HG03571 (cell line): ENCODE results near the gene ME2.
"Not testable (repeated sequence)": the region's sequence is repeated elsewhere in the genome, so short reads cannot be mapped to it uniquely, and the experiment has no call there.

Experiments
- ATAC-seq: cut with Tn5 transposase; IDR thresholded peaks from one replicate; pipeline ENCODE4 v1.9.1; 2021; ENCODE audit not compliant: unreplicated experiment

The ME2 gene

DNA sequence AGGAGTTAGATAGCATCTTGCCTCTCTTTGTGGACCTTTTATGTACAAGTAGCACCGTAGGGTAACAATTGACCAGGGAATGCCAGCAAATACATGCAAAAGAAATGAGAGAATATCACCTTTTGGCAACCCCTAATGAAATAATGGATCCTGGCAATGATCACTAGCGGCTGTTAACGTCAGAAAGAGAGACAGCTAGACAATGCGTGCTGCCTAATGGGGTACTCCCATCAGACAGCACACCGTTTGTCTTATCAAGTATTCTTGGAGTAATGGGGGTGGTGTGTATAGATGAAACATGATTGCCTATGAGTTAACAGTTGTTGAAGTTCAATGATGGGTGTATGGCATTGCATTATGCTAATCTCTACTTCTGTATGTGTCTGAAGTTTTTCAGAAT is 90.5 kb downstream of the ME2 start:
- ATAC-seq: no peak

DNA sequence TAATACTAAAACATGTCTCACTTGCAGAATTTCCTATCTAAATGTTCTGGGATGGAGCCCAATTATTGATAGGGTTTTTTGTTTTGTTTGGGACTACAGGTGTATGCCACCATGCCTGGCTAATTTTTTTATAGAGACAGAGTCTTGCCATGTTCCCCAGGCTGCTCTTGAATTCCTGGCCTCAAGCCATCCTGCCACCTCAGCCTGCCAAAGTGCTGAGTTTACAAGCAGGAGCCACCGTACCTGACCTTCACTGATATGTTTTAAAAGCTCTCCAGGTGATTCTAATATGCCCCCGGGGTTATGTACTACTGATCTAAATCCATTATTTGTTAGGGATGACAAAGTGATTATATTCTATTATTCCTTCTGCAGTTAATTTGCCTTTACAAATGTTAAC is 91.1 kb downstream of the ME2 start:
- no peak for ATAC-seq

DNA sequence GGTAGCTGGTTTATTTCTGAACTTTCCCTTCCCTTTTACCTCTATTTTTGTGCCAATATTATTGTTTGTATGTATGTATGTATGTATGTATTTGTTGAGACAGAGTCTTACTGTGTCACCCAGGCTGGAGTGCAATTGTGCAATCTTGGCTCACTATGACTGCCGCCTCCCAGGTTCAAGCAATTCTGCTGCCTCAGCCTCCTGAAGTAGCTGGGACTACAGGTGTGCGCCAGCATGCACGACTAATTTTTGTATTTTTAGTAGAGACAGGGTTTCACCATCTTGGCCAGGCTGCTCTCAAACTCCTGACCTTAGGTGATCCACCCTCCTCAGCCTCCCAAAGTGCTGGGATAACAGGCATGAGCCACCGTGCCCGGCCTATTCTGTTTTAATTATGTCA is 93.5 kb downstream of the ME2 start:
- ATAC-seq: not testable (repeated sequence)

DNA sequence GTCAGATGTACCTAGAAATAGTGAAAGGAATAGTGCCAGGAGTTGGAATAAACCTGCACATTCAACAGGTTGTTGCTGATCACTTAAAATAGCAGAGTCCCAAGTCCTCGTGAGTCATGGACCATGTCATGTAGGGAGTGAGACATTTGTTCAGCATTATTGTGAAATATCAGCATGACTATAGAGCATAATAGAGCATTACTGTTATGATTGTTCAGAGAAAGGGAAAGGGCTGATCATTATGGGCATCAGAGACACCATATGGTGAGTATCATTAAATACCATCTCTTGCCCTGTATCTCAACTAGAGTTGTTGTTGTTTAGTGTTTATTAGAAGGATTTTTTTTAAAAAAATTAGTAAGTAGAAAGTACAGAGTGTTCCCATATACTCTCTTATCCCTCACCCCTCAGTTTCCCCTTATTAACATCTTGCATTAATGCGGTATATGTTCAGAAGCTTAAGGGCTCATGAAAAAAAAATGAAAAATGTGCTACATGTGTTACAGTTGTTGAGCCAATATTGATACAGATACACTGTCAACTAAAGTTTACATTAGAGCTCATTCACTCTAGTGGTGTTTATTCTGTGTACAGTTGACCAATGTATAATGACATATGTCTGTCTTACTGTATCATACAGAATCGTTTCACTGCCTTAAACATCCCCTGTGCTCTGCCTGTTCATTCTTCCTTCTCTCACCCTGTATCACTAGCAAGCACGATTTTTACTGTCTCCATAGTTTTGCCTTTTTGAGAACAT is 94.6 kb downstream of the ME2 start:
- no peak for ATAC-seq

DNA sequence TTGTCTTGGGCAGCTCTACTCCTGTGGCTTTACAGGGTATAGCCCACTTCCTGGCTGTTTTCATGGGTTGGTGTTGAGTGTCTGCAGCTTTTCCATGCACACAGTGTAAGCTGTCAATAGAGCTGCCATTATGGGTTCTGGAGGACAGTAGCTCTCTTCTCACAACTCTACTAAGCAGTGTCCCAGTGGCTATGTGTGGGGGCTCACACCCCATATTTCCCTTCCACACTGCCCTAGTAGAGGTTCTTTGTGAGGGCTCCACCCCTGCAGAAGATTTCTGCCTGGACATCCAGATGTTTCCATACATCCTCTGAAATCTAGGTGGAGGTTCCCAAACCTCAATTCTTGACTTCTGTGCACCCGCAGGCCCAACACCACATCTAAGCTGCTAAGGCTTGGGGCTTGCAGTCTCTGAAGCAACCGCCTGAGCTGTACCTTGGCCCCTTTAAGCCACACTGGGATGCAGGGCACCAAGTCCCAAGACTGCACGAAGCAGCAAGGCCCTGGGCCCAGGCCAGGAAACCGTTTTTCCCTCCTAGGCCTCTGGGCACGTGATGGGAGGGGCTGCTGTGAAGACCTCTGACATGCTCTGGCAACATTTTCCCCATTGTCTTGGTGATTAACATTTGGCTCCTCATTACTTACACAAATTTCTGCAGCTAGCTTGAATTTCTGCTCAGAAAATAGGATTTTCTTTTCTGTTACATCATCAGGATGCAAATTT is 98.3 kb downstream of the ME2 start:
- ATAC-seq: no peak

DNA sequence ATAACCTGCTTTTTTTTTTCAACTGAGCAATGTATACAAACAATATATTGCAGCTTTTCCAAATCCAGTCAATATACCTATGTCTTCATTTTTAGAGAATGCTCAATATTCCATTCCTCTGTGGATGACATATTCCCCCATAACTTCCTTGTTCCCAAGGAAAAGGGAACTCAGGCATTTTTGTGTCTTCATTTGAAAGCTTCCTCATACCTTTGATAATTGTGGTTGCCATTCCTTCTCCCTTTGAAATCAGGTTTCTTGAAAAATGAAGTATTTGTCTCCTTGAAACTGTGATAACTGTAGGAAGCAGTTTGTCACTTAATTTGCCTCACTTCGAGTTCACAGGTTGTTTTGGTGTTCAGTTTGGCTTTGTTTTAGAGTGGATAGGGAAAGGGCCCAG is 102.5 kb downstream of the ME2 start:
- ATAC-seq: no peak

DNA sequence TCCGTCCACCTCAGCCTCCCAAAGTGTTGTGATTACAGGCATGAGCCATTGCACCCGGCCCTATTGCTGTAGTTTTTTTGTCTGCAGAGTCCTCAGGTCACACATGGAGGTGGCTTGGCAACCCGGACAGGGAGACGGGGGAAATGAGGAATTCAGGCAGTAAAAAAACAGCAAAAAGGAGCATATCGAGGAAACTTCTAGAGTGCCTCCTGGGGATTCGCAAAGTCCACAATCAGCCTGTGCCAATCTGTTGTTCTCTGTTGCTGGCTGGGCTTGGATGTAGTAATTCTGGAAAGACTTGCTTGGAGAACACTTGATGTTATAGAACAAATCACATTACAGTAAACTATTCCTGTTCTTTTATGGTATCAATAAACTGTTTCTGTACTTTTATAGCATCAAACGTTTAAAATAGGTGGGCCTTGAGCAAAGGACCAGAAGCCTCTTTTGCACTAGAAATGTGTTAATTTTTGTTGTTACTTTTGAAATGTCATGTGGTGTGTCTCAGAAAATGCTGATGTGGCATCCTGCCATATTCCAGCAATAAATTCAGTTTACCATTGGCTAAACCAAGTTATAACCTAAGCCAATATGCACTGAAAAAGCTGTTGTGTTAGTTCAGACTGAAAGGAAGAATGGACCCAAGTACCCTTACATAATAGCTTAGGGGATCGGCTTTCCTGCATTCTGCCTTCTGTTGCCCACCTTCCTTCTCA is 103.3 kb downstream of the ME2 start:
- no peak for ATAC-seq

DNA sequence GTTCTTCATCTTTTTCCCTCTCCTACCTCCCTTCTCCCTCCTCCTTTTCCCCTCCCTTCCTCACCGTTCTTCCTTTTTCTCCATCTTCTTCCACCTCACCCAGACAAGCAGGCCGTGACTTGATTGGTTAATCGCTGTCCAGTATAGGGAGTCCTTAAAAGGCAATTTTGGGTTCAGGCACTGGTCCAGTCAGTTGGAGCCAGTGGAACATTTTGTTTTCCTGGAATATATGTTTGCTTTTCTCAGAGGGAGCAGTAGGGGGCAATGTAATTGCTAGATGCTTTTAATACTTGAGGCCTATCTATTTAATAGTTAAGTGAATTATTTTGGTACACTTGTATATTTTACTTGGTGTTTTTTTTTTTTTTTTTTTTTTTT is 103.9 kb downstream of the ME2 start:
- ATAC-seq: no peak

DNA sequence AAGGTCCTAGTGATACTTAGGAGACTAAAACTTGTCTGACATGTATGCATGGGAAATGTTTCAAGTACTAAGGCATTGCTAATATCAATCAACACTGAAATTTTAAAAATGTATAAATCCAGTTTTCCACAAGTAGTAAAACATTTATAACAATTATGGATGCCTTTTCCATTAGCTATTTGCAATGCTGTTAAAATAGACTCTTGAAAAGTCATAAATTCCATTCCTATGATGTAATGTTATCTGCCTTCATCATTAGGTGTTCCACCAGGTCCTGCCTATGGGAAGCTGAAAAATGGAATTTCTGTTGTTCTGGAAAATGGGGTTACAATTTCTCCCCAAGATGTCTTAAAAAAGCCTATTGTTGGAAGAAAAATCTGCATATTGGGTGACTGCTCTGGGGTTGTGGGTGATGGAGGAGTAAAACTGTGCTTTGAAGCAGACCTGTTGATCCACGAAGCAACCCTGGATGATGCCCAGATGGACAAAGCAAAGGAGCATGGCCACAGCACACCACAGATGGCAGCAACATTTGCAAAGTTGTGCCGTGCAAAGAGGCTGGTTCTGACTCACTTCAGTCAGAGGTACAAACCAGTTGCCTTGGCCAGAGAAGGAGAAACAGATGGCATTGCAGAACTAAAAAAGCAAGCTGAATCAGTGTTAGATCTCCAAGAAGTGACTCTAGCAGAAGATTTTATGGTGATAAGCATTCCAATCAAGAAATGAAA is 107.6 kb downstream of the ME2 start:
- ATAC-seq: no peak

DNA sequence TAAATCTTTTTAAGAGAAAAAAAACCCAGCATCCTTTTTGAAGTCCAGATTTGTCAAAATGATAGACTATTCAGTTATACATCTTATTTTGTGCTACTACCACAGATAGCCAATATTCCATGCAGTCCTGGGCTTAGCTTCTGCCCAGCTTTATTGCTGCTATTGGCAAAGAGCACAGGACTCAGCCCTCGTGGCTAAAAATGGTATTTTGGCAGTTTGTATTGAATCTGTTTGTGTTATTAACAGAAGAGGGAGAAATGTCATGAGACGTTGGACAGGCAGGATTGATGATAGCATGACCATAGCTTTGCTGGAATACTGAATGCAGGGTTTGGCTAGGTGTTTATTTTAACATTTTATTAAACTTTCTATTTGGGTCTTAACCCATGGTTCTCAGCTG is 108.3 kb downstream of the ME2 start:
- ATAC-seq: no peak

DNA sequence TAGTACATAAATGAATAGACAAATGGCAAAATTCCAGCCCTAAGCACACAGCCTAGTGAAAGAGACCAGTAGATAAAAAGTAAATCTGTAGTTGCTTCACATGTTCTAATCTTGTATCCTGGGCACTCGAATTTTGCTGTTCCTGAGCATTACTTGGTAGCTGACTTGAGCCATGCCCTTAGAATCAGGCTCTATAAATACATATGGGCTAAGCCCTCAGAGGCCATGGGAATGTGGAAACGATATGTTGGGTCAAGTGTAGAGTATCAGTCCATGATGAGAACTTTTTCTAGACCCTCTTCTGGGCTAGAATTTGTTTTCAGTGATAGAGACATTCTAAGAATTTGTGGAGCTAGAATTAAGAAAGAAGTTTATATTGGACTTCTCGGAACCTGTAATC is 110.8 kb downstream of the ME2 start:
- no peak for ATAC-seq

DNA sequence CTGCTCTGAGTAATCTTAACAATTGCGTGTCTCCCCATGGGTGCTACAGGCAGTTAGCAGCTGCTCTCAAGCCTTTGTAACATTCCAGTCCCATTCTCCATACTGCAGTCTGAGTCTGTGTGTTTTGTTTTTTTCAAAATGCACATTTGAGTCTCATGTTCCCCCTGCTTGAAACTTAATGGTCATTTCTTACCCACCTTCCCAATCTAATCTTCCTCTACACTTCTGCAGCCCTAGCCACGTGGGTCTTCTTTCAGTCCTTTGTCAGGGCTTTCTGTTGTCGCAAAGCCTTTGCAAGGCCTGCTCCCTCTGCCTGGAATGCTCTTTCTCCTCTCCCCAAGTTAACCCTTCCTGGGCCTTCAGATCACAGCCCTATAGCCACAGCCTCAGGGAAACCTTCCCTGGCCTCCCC is 113.4 kb downstream of the ME2 start:
- ATAC-seq: no peak

DNA sequence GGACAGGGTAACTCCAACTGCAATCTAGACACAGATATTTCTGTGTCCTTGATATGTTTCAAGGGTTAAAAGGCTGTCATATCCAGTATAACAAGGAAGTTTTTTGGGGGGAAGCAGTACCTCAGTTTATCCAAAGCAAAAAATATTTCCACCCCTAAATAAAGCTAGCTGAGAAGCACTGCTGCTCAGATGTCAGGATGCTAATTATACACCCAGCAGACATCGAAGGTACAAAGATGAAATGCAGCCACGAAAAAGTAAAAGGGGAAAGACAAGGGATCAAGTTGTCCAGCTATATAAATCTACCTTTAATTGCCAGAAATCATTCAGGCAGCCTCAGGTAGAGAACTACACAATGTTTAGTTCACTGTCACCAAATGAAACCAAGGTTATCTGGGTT is 115.1 kb downstream of the ME2 start:
- ATAC-seq: no peak

DNA sequence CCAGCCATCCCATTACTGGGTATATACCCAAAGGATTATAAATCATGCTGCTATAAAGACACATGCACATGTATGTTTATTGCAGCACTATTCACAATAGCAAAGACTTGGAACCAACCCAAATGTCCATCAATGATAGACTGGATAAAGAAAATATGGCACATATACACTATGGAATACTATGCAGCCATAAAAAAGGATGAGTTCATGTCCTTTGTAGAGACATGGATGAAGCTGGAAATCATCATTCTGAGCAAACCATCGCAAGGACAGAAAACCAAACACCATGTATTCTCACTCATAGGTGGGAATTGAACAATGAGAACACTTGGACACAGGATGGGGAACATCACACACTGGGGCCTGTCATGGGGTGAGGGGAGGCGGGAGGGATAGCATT is 124.3 kb downstream of the ME2 start:
- not testable (repeated sequence) for ATAC-seq
